ENCODE measurements around the gene FHIT.

FHIT gene

DNA sequence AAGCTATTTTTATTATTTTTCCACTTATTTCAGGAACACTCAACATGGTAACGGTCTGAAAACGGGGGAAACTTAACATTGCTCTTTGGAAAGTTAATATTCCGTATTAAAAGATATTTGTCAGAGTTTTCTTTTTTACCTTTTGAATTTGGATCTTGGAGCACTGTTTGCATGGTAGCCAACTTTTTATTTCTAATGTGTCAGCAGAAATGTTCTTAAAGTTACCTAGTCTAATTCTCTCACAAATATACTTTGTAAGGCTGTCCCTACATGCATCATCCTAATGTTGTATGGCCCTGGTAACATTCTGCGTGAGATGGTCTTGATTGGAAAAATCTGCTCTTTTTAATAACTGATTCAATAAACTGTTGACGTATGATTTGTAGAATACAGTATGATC is 719.5 kb downstream of the FHIT start:
- no peak for DNase-seq

DNA sequence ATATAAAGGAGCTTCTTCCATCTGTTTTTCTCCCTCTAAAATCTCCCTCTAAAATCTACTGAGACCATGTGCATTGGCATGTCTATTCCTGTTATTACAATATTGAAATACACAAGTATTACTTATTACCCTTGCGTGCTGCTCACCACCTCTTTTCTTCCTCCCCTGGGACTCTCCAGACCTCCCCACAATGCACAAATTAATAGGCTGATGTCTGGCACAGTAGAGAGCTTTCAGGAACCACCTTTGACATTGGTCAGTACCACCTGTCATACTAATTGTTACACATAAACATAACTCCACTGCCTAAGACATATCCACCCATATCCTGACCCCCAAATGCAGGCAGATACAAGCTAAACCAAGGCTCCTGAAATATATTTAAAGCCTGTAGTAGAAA is 722.6 kb downstream of the FHIT start:
- DNase-seq, result no peak

GRCh38 chr3:60523536-60523935 is 727.7 kb downstream of the FHIT start:
- DNase-seq, result no peak

DNA sequence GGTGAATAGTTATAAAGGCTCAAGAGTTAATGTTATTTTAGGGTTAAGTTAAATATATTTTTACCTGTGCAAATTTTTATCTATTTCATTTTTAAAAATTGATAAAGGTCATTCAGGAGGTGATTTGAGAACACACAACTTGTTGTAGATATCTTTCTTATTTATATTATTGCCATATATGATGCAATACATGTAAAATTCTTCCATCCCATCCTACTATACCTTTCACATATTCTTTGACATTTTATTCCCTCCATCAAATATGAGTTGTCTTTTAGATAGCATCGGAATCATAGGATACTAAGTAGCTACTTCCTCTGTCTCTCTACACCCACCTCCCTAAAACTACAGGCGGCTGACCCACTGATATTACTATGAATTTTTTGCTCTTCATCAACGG is 734.1 kb downstream of the FHIT start:
- DNase-seq, result no peak

DNA sequence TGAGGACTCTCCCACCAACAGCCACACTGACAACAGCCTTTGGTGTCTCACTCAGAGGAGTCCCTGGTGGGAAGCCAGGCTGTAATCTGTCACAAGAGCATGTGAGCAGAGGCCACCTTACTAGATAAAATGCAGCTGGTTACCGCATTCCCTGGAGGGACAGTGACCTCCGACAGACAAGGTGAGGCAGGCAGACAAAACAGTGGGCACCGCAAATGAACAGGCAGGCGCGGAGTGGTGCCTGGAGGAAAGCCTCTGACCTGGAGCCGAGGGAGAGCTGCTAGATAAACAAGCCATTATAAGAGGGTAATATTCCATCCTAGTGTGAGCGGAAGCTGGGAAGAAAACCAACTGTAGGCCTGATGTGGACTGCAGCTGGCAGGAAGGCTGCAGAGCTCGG is 736.4 kb downstream of the FHIT start:
- DNase-seq, result no peak

DNA sequence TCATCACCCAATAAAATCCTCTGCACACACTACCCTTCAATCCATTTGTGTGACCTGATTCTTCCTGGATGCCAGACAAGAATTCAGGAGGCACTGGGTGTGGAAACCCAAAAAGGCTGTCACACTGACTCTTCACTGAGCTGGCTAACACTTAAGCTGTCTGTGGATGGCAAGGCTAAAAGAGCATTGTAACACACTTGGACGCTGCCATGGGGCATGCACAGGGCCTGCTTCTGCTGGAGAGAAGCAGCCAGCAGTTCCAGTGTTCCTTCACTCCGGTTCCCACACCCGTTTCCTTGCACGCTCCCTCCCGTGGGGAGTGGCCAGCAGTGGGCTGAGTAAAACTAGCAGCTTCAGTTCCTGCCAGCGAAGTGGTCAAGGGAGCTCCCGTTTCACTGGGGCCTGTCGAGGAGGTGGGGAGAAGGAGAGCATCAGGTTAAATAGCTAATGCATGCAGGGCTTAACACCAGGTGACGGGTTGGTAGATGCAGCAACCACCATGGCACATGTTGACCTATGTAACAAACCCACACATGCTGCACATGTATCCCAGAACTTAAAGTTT is 737.1 kb downstream of the FHIT start:
- DNase-seq, result no peak

DNA sequence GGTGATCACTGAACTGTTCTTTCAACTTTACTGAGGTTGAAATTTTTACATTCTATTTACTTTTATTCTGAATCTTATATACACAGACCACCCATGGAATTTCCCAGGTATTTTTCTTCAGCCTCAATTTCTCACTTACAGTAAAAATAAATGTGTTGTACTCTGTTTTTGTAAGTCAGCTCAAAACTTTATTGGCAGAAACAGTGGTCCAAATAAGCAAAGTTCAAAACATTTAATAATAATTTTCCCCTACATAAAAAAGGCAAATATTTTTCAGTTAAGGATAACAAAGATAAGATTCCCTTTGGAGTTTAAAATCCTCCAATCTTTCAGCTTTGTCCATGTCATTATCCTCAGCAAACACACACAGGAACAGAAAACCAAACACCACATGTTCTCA is 738.0 kb downstream of the FHIT start:
- DNase-seq, result no peak

GRCh38 chr3:60512506-60512905 is 738.7 kb downstream of the FHIT start:
- DNase-seq, result no peak

- no peak for DNase-seq
These were observed 741.8 kb downstream of the FHIT start for GRCh38 chr3:60509471-60509870.

DNA sequence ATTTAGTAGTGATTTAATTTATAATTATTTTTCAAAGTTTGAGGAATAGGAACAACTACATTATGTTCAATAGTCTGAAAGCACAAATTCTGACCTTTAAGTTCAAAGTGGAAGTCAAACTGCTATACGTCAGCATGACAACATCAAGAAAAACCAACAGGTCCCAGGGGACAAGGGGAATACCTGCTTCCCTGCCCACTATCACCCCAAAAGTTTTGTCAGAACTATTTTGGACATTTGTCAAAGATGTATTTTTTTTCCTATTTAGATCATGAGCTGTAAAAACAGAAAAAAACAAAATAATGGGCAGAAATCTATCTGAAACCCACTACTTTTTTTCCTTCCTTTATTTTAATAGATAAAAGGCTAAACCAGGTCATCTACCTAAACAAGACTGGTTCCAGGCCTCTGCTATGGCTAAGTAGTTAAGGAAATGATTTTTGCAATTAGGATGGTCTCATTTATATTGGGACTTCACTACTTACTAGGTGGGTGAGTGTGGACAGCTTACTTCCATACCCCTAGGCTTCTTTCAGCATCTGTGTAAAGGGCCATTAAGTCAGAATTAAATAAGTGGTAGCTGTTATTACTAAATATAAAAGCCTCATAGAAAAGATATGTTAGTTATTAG is 746.3 kb downstream of the FHIT start:
- no peak for DNase-seq

DNA sequence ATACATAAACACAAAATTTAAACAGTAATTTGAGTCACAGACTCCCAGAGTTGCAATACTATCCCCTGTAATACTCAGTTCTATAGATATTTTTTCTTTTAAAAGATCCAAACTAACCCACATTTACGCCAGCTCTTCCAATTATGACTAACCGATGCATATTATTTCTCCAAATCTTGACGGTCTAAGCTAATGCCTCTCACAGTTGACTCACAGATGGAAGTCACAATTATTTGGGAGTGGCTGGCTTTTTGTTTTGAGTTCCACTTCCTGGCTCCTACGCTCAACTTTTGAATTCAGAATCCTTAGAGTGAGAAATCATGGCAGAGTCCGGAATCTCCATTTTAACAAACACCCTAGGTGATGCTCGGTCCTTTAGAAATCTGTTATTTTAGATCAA is 749.9 kb downstream of the FHIT start:
- DNase-seq, result no peak

DNA sequence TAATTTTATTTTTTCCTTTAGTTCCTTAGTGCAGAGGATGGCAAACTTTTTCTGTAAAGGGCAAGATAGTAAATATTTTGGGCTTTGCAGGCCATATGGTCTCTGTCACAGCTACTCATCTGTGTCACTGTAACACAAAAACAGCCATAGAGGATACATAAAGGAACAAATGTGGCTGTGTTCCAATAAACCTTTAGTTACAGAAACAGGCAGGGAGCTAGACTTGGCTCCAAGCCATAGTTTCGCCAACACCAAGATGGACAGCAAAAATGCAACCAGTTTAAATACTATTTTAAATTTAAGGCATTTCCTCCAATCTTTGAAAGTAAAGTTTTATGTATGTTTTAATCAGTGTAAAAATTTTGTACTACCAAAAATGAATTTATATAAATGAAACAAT is 753.4 kb downstream of the FHIT start:
- DNase-seq, result no peak

GRCh38 chr3:60490992-60491391 is 760.3 kb downstream of the FHIT start:
- no peak for DNase-seq

- DNase-seq, result no peak
These were observed 776.2 kb downstream of the FHIT start for GRCh38 chr3:60475096-60475495.

DNA sequence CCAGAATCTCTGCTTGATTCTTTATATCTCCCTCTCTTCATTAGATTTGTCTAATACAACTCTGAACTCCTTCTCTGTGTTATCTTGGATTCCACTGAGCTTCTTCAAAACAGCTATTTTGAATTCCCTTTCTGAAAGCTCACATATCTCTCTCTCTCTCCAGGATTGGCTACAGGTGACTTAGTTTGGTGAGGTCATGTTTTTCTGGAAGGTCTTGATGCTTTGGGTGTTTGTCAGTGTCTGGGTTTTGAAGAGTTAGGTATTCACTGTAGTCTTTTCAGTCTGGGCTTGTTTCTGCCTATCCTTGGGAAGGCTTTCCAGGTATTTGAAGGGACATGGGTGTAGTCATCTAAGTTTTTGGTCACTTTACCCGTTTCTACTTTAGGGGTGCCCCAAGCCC is 781.8 kb downstream of the FHIT start:
- DNase-seq, result no peak

DNA sequence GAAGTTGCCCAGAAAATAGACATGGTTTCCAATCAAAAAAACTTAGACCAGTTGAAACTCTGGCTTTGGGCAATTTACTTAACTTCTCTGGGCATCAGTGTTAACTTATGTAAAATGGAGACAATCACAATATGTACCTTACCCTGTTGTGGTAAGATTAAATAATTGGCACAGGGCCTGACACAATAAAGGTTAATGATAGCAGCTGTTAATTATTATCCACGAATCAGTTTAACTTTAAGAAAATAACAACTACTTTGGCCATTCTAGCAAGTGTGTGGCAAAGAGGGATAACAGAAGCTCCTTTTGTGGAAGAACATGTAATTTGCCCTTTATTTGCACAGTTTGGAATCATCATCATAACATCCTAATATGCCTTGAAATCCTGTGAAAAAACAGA is 787.6 kb downstream of the FHIT start:
- DNase-seq, result no peak

GRCh38 chr3:60461267-60461666 is 790.0 kb downstream of the FHIT start:
- no peak for DNase-seq

DNA sequence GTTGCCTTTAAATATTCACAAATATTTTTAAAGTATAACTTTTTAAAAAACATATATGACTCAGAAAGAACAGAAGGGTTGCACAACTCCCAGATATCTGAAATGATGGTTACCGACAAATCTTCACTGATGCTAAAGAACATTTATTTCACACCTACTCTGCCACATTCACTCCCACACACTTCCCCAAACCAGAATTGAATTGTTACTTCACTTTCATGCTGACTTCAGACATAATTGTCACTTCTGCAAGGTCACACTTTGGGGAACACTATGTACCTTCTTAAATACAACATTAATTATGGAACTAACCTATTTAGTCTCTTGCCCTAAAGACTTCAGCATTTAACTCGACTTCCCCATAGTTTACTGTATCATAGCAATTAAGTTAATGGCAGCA is 795.1 kb downstream of the FHIT start:
- peak; percentile 17 for DNase-seq

- no peak for DNase-seq
These were observed 797.9 kb downstream of the FHIT start for GRCh38 chr3:60453326-60453725.

- DNase-seq, result no peak
These were observed 802.6 kb downstream of the FHIT start for GRCh38 chr3:60448696-60449095.

DNA sequence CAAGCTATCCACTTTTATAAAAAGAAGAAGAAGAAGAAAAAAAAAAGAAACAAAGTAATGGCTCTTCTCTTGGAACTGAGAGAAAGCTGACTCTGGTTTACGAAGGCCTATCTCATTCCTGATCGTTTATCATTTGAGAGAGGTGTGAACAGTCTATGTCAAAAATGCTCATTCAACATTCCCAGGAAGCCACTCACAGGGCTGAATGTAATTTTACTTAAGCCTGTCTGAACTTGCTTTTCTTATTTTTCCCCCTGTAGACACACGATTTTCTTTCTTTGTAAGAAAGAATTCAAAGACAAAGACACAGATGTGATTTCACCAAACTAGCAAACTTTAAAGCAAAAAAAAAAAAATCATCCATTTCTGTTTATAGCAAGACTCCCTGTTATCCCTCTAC is 805.8 kb downstream of the FHIT start:
- DNase-seq, result no peak

DNA sequence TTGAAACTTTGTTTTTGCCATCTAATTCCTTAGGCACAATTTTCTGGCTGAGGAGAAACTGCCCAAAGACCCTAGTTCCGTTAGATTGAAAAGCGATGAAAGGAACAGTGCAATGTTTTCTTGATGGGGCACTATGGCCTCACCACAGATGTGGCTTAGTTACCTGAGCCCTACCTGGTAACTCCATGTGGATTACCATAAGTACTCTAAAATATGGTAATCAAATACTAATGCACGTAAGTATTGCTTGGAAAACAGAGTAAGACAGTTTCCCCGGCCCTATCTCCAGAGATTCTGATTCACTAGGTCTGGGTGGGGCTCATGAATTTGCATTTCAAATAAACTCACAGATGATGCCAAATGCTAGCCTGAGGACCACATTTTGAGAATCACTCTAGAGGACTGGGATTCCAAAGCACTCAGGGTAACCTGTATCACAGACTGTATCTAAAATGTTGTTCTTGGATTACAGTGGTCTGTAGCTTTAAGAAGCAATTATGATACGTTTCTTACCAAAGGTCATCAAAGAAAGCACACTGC is 806.3 kb downstream of the FHIT start:
- DNase-seq, result no peak

- DNase-seq, result no peak
These were observed 810.4 kb downstream of the FHIT start for GRCh38 chr3:60440869-60441268.

GRCh38 chr3:60435941-60436650 is 815.2 kb downstream of the FHIT start:
- DNase-seq, result no peak
